ENCODE results near the gene PMVK. TPM values are rescaled to one million over a fixed set of nuclear protein-coding genes. Genes with fewer than 3 reads are reported as not detected.

Gene PMVK
- total RNA-seq, 1 donor from 2014 or later = 15.6 TPM

DNA sequence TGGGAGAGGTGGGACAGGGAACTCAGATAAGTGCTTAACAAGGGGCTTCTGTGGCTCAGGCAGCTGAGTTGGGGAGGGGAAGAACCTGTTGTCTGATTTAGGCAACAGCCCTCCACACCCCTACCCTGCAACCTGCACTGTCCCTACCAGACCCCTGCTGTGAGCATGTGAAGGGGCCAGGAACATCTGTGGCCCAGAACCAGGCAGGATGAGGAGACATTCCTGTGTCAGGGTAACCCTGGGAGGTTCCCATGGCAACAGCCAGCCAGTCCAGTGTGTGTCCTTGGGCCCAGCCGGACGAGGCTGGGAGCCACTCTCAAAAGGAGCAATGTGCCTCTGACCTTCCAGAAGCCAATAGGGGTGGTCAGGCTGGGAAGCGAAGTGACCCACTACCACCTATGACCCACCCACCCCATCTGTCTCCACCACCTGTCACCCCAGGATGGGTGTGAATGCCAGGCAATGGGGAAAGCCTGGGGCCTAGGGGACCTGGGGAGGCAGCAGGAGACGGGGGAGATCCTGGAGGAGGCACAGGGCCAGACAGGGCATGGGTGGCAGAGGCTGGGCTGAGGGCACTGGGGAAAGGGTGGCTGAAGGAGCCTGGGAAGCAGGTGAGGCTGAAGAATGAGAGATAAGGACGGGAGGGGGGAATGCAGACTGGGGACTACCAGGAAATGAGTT, 5.0 kb upstream of the PMVK start:
- Mint-ChIP-seq H3K4me1 (ENCODE audit: low read depth, unreplicated experiment) (peaks cover 31% of the 10 kb centered on the region), H3K27me3 (ENCODE audit: low read depth, unreplicated experiment) (no peaks in the 10 kb centered on the region), H3K9me3 (ENCODE audit: unreplicated experiment) (no peaks in the 10 kb centered on the region), H3K36me3 (ENCODE audit: low read depth, unreplicated experiment) (peaks cover 6% of the 10 kb centered on the region), H3K4me3 (ENCODE audit: unreplicated experiment) (no peak overlapping the region), H3K27ac (ENCODE audit: unreplicated experiment) (no peak overlapping the region)
- Histone ChIP-seq H3K27ac (ENCODE audit: low read depth, low read length) (no peak overlapping the region), H2AFZ (ENCODE audit: low read depth, low read length) (no peak overlapping the region), H4K20me1 (ENCODE audit: insufficient read depth, low read length) (peaks cover 5% of the 10 kb centered on the region), H3K36me3 (ENCODE audit: insufficient read depth, low read length) (no peaks in the 10 kb centered on the region), H3K4me3 (ENCODE audit: insufficient read depth, low read depth, low read length) (no peak overlapping the region), H3K4me1 (ENCODE audit: insufficient read depth, low read length) (peaks cover 11% of the 10 kb centered on the region), H3K27me3 (ENCODE audit: insufficient read depth, low read length) (no peaks in the 10 kb centered on the region), H3K9me3 (ENCODE audit: insufficient read depth, low read depth, low read length) (no peaks in the 10 kb centered on the region), H3K4me2 (ENCODE audit: low read length) (no peak overlapping the region), H3K79me2 (ENCODE audit: insufficient read depth, low read length) (no peaks in the 10 kb centered on the region), H3K9ac (ENCODE audit: low read length) (no peak overlapping the region)
- FAIRE-seq = no peak
- DNase-seq (ENCODE audit: low read depth) = no peak
- TF ChIP-seq, protein P1, sequence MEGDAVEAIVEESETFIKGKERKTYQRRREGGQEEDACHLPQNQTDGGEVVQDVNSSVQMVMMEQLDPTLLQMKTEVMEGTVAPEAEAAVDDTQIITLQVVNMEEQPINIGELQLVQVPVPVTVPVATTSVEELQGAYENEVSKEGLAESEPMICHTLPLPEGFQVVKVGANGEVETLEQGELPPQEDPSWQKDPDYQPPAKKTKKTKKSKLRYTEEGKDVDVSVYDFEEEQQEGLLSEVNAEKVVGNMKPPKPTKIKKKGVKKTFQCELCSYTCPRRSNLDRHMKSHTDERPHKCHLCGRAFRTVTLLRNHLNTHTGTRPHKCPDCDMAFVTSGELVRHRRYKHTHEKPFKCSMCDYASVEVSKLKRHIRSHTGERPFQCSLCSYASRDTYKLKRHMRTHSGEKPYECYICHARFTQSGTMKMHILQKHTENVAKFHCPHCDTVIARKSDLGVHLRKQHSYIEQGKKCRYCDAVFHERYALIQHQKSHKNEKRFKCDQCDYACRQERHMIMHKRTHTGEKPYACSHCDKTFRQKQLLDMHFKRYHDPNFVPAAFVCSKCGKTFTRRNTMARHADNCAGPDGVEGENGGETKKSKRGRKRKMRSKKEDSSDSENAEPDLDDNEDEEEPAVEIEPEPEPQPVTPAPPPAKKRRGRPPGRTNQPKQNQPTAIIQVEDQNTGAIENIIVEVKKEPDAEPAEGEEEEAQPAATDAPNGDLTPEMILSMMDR (IDR thresholded peaks at IDR 0.05; ENCODE audit: insufficient read depth, low read depth, low read length) = no peak
- no peak for TF ChIP-seq EZH2 (IDR thresholded peaks at IDR 0.05; ENCODE audit: insufficient read depth, low read length)

DNA sequence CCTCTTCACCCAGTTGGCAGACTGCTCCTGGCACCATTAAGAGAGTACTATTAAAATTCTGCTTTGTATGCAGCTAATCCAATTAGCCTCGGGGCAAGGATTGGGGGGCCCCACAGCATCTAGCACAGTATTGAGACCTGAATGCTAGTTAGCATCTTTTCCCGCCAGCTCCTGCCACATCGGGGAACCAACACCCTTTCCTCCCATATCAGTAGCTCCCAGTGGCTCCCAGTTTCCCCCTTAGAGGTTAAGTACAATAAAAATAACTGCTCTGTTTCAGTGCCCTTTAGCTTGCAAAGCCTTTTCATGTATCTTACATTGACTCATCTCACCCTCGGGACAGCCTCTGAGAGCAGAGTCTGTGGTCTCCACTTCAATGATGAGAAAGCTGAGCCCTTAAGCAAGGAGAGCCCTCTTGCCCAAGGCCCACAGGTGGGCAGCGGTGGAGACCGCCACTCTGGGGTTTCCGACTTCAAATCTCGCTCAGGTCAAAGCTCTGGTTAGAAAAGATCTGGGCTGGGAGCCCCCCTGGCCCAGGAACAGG, 4.2 kb upstream of the PMVK start:
- no peaks in the 10 kb centered on the region for H3K36me3 ChIP-seq (ENCODE audit: insufficient read depth, low read length)
- H3K36me3 Mint-ChIP-seq (ENCODE audit: low read depth, unreplicated experiment) = peaks cover 3% of the 10 kb centered on the region
- no peaks in the 10 kb centered on the region for H3K9me3 Mint-ChIP-seq (ENCODE audit: unreplicated experiment)
- no peaks in the 10 kb centered on the region for H3K9me3 ChIP-seq (ENCODE audit: insufficient read depth, low read depth, low read length)
- H3K79me2 ChIP-seq (ENCODE audit: insufficient read depth, low read length) = peaks cover 2% of the 10 kb centered on the region
- FAIRE-seq = no peak
- TF ChIP-seq EZH2 (IDR thresholded peaks at IDR 0.05; ENCODE audit: insufficient read depth, low read length) = no peak
- TF ChIP-seq, protein P1 (IDR thresholded peaks at IDR 0.05; ENCODE audit: insufficient read depth, low read depth, low read length) = no peak
- peaks cover 16% of the 10 kb centered on the region for H3K4me1 ChIP-seq (ENCODE audit: insufficient read depth, low read length)
- H3K4me1 Mint-ChIP-seq (ENCODE audit: low read depth, unreplicated experiment) = peaks cover 34% of the 10 kb centered on the region
- DNase-seq (ENCODE audit: low read depth) = no peak
- H3K4me3 Mint-ChIP-seq (ENCODE audit: unreplicated experiment) = no peak overlapping the region
- H3K4me3 ChIP-seq (ENCODE audit: insufficient read depth, low read depth, low read length) = no peak overlapping the region
- H3K9ac ChIP-seq (ENCODE audit: low read length) = no peak overlapping the region
- no peaks in the 10 kb centered on the region for H3K27me3 Mint-ChIP-seq (ENCODE audit: low read depth, unreplicated experiment)
- no peaks in the 10 kb centered on the region for H3K27me3 ChIP-seq (ENCODE audit: insufficient read depth, low read length)
- peak overlapping the region; percentile 34 for H3K27ac Mint-ChIP-seq (ENCODE audit: unreplicated experiment)
- H2AFZ ChIP-seq (ENCODE audit: low read depth, low read length) = no peak overlapping the region
- no peak overlapping the region for H3K27ac ChIP-seq (ENCODE audit: low read depth, low read length)
- H4K20me1 ChIP-seq (ENCODE audit: insufficient read depth, low read length) = peaks cover 5% of the 10 kb centered on the region
- H3K4me2 ChIP-seq (ENCODE audit: low read length) = no peak overlapping the region

DNA sequence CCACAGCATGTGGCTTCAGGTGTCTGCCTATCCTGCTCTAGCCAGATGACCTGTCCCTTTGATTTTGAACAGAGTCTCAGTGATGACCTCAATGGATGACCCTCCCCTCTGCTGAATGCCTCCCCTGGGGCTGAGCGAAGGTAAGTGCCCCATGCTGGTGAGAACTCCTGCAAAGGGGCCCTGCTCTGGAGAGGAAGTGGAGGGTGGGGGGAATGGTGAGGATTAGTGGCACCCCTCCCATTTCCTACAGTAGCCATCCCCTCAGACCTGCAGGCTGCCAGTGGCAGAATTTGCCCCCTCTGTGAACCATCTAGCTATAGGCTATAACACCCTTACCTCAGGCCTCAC, 3.7 kb upstream of the PMVK start:
- no peaks in the 10 kb centered on the region for H3K9me3 ChIP-seq (ENCODE audit: insufficient read depth, low read depth, low read length)
- H3K4me3 ChIP-seq (ENCODE audit: insufficient read depth, low read depth, low read length) = no peak overlapping the region
- Mint-ChIP-seq H3K36me3 (ENCODE audit: low read depth, unreplicated experiment) (peaks cover 3% of the 10 kb centered on the region), H3K27ac (ENCODE audit: unreplicated experiment) (peak overlapping the region; percentile 47), H3K9me3 (ENCODE audit: unreplicated experiment) (no peaks in the 10 kb centered on the region), H3K27me3 (ENCODE audit: low read depth, unreplicated experiment) (no peaks in the 10 kb centered on the region), H3K4me3 (ENCODE audit: unreplicated experiment) (no peak overlapping the region), H3K4me1 (ENCODE audit: low read depth, unreplicated experiment) (peaks cover 34% of the 10 kb centered on the region)
- peaks cover 18% of the 10 kb centered on the region for H3K4me1 ChIP-seq (ENCODE audit: insufficient read depth, low read length)
- H2AFZ ChIP-seq (ENCODE audit: low read depth, low read length) = no peak overlapping the region
- no peak overlapping the region for H3K27ac ChIP-seq (ENCODE audit: low read depth, low read length)
- no peak overlapping the region for H3K4me2 ChIP-seq (ENCODE audit: low read length)
- TF ChIP-seq EZH2 (IDR thresholded peaks at IDR 0.05; ENCODE audit: insufficient read depth, low read length) = no peak
- TF ChIP-seq, protein P1 (IDR thresholded peaks at IDR 0.05; ENCODE audit: insufficient read depth, low read depth, low read length) = no peak
- H3K27me3 ChIP-seq (ENCODE audit: insufficient read depth, low read length) = no peaks in the 10 kb centered on the region
- peaks cover 4% of the 10 kb centered on the region for H3K79me2 ChIP-seq (ENCODE audit: insufficient read depth, low read length)
- no peak for FAIRE-seq
- no peak for DNase-seq (ENCODE audit: low read depth)
- no peak overlapping the region for H3K9ac ChIP-seq (ENCODE audit: low read length)
- H4K20me1 ChIP-seq (ENCODE audit: insufficient read depth, low read length) = peaks cover 5% of the 10 kb centered on the region
- H3K36me3 ChIP-seq (ENCODE audit: insufficient read depth, low read length) = no peaks in the 10 kb centered on the region

All from astrocyte (in vitro differentiated cells and primary cell).